ENCODE results near the gene ARL5A.

ARL5A gene

DNA sequence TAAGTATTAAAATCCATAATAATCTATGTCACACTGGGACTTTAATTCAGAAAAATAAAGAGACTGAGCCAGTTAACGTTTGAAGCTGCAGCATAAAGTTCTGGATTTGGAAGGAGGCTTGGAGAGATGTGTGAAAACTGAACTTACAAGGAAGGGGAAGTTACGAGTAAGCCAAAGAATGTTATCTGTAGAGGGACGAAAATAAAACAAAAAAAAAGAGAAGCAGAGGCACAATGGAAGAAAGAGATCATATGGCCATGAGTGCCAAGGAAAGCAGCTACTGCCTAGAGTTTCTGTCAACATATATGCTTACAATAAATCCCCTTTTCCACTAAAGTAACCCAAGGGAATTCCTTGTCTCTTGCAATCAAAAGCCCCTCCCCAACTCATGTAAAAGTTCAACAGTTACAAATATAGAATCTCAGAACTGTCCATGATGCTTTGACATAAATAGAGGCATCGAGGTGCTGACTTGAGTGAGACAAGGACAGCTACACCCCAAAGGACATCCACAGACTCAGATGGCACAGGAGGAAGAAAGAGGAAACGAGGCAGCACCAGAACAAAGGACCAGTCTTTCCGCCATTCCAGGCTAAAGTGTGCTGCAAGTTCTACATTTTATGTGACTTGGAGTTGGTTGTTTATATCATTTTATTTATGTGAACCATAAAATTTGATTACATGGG lies 16.1 kb upstream of the ARL5A start:
- no peak for DNase-seq (ENCODE audit: extremely low read depth, insufficient read length)
- Histone ChIP-seq H3K27me3 (replicated peaks; ENCODE audit: control insufficient read depth, insufficient read depth, low read length) (no peaks in the 10 kb centered on the region), H3K4me3 (replicated peaks; ENCODE audit: low read depth, low read length) (no peak overlapping the region), H3K36me3 (ENCODE audit: control insufficient read depth, insufficient read depth, low read length) (no peaks in the 10 kb centered on the region)
- TF ChIP-seq, protein P1, sequence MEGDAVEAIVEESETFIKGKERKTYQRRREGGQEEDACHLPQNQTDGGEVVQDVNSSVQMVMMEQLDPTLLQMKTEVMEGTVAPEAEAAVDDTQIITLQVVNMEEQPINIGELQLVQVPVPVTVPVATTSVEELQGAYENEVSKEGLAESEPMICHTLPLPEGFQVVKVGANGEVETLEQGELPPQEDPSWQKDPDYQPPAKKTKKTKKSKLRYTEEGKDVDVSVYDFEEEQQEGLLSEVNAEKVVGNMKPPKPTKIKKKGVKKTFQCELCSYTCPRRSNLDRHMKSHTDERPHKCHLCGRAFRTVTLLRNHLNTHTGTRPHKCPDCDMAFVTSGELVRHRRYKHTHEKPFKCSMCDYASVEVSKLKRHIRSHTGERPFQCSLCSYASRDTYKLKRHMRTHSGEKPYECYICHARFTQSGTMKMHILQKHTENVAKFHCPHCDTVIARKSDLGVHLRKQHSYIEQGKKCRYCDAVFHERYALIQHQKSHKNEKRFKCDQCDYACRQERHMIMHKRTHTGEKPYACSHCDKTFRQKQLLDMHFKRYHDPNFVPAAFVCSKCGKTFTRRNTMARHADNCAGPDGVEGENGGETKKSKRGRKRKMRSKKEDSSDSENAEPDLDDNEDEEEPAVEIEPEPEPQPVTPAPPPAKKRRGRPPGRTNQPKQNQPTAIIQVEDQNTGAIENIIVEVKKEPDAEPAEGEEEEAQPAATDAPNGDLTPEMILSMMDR (IDR thresholded peaks at IDR 0.05; ENCODE audit: insufficient read depth, low read length, poor library complexity, severe bottlenecking), result no peak

DNA sequence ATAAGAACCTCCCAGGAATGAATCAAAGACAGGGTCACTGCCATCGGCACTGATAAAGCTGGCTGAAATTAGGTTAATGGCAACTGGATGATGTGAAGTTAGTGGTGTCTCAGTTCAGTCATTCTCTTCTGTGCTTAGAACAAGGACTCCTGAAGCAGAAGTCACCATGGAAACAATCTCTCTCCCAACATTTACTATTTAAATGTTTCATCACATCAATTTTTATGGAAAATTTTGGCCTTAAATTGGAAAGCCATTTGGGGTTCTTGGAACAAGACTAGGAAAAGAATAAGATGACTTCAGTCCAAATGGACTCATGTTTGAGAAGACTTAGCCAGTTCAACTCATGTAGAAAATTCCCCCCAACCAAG lies 15.5 kb upstream of the ARL5A start:
- Histone ChIP-seq H3K4me3 (replicated peaks; ENCODE audit: low read depth, low read length) (no peak overlapping the region), H3K36me3 (ENCODE audit: control insufficient read depth, insufficient read depth, low read length) (no peaks in the 10 kb centered on the region), H3K27me3 (replicated peaks; ENCODE audit: control insufficient read depth, insufficient read depth, low read length) (no peaks in the 10 kb centered on the region)
- TF ChIP-seq, protein P1 (IDR thresholded peaks at IDR 0.05; ENCODE audit: insufficient read depth, low read length, poor library complexity, severe bottlenecking), result no peak
- no peak for DNase-seq (ENCODE audit: extremely low read depth, insufficient read length)

DNA sequence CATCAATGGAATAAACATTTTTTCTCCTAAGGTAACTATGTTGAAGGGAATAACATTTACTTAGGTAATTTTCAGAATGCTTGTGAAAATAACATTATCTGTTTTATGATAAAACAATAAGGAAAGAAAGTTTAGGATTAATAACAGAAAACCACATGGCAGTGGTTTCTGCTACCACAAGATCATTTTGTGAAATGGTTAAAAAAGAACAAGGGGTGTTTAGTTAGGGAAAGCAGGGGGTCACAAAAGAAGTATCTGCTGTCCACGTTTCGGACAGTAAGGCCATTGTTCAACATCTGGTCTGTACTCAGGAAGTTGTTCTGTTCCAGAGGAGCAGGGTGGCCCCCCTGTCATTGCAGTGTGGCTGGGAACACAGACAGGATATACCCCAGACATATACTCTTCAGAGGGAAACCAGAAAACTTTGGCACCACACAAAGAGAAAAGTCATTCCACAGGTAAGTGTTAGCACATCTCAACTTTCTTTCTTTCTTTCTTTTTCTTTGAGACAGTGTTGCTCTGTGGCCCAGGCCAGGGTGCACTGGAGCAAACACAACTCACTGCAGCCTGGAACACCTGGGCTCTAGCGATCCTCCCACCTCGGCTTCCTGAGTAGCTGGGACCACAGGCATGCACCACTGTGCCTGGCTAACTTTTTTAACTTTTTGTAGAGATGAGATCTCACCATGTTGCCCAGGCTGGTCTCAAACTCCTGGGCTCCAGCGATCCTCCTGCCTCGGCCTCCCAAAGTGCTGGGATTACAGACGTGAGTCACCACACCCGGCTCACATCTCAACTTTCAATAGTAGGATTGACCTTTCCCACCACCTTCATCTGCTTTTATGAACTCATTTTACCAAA lies 14.8 kb upstream of the ARL5A start:
- Histone ChIP-seq H3K36me3 (ENCODE audit: control insufficient read depth, insufficient read depth, low read length) (no peaks in the 10 kb centered on the region), H3K27me3 (replicated peaks; ENCODE audit: control insufficient read depth, insufficient read depth, low read length) (no peaks in the 10 kb centered on the region), H3K4me3 (replicated peaks; ENCODE audit: low read depth, low read length) (no peak overlapping the region)
- no peak for DNase-seq (ENCODE audit: extremely low read depth, insufficient read length)
- TF ChIP-seq, protein P1 (IDR thresholded peaks at IDR 0.05; ENCODE audit: insufficient read depth, low read length, poor library complexity, severe bottlenecking), result no peak

DNA sequence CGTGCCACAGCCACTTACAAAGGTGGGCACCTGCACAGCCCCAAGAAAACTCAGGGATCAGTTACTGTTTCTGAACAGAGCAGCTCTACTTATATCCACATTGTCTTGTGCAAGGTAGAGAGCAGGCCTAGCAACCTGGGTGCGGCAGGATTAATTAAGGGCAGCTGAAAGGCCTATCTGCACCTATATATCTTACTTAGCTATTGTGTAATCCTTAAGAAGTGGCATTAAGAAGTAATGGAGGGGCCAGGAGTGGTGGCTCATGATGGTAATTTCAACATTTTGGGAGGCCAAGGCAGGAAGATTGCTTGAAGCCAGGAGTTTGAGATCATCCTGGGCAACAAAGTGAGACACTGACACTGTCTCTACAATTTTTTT lies 12.8 kb upstream of the ARL5A start:
- TF ChIP-seq, protein P1 (IDR thresholded peaks at IDR 0.05; ENCODE audit: insufficient read depth, low read length, poor library complexity, severe bottlenecking), result no peak
- H3K4me3 ChIP-seq (replicated peaks; ENCODE audit: low read depth, low read length), result no peak overlapping the region
- no peaks in the 10 kb centered on the region for H3K36me3 ChIP-seq (ENCODE audit: control insufficient read depth, insufficient read depth, low read length)
- DNase-seq (ENCODE audit: extremely low read depth, insufficient read length), result no peak
- no peaks in the 10 kb centered on the region for H3K27me3 ChIP-seq (replicated peaks; ENCODE audit: control insufficient read depth, insufficient read depth, low read length)

DNA sequence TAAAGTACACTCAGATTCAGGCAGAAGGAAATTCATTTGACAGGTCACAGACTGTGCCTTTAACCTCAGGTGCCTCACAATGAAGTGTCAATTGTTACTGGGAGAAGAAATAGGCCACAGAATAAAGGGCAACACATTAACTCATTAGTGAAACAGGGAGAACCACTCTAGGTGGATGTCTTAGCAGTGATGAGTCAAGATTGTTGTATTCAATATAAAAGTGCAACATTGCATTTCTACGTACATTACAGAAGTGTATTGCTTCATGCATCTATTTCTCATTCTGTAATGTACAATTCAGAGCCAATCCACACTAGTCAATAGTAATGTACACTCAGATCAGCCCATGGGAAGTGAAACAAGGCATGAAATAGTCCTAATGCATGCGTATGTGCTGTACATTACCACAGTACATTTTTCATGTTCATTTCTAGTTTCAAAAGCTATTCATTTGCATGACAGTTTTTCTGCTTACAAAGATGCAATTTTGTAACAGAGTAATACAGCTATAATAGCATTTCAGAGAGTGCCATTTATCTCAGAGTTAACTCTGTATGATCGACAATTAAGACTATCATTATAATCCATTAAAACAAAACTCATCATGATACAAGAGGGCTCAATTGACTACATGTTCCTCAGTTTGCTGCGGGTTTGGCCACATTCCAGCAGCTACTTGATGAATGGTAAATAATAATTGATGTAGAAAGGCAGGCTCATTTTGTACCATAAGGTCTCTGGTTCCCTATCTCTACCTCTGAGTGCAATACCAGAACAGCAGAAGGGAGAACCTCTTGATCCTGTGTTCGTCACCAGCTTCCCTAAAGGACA lies 12.2 kb upstream of the ARL5A start:
- Histone ChIP-seq H3K4me3 (replicated peaks; ENCODE audit: low read depth, low read length) (no peak overlapping the region), H3K36me3 (ENCODE audit: control insufficient read depth, insufficient read depth, low read length) (no peaks in the 10 kb centered on the region), H3K27me3 (replicated peaks; ENCODE audit: control insufficient read depth, insufficient read depth, low read length) (no peaks in the 10 kb centered on the region)
- DNase-seq (ENCODE audit: extremely low read depth, insufficient read length), result peak; percentile 71
- TF ChIP-seq, protein P1 (IDR thresholded peaks at IDR 0.05; ENCODE audit: insufficient read depth, low read length, poor library complexity, severe bottlenecking), result no peak

Data from GM06990 (cell line).